Activated CD8-positive, alpha-beta memory T cell treated with anti-CD3 and anti-CD28 coated beads, Interleukin-2, amount 50 U/mL, for 48 hours (primary cell): ENCODE measurements around the gene FBXO9.

Source experiments
- DNase-seq: peaks from one replicate; pipeline ENCODE4 v3.0.0-alpha.2; 2020

Gene FBXO9

DNA sequence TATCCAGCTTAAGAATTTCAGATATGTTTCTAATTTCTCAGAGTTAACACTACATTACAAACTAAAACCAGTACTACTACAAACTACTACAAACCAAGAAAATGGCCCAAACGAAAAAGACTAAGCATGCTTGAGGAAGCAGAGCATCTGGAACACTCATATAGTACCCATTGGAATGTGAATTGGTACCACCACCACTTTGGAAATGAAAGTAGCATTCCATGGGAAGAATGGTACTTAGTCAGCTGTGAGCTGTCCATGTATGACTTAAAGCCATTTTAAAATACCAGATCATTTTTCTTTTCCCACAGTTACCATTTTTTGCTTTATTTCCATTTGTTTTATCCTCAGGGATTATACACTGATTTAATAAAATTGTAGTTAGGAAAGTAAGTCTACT, 30.5 kb downstream of the FBXO9 start:
- no peak for DNase-seq

DNA sequence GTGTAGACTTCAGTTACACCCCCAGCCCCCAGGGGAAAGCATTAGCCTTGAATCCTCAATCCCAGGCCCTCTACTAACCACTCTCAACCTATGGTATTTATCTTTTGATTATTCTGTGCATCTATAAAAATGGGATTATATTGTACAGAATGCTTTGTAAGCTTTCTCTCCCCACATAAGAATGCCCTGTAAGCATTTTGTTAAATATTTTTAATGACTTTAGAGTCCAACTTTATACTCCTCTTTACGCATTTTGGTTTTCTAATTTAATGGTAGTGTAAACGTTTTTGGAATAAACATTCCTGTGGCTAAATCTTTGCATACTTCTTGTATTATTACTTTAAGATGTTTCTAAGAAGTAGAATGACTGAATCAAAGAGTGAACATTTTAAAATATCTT, 35.4 kb downstream of the FBXO9 start:
- DNase-seq, result no peak

DNA sequence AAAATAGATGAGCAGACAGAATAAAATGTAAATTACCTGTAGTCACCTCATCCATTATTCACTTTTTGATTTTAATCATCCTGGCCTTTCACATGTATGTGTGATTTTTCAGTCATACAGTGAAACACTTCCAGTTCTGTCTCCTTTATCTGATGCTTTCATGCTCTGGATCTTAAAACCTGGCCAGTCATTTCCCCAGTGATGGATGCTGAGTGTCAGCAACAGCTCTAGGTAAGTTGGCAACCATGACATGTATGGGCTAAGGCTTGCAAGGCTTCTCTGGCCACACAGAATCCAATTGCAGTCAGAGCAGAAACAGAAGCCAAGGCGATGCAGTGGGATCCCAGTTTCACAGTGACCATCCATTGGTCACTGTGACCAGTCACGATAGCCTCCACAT, 35.8 kb downstream of the FBXO9 start:
- no peak for DNase-seq

DNA sequence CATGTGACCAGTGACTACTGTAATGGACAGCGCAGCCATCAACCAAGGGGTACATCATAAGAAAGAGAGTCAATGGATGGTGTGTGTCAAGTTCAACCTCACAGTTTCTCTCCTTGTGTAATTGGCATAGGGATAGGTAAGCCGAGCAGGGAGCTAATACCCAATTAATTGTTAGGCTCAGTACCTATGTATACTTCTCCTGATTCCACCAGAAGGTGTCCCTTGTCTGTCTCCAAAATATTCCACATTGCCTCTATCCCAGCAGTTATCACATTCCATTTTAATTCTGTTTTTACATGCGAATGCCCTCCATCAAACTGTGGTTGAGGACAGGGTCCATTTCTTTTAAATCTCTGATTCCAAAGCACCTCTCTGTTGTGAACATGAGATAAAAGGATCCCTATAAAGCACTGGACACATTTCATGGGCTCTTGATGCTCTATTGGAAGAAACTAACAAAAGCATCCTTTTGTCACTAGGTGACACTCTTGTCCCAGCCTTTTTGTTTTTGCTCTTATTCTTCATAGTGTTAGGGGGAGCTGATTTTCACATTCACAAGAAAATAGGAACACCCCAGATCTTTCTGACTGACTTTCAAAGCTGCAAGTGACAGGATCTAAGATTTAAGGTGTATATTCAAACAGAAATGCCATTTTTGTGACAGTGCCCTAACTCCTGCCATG, 38.9 kb downstream of the FBXO9 start:
- no peak for DNase-seq

DNA sequence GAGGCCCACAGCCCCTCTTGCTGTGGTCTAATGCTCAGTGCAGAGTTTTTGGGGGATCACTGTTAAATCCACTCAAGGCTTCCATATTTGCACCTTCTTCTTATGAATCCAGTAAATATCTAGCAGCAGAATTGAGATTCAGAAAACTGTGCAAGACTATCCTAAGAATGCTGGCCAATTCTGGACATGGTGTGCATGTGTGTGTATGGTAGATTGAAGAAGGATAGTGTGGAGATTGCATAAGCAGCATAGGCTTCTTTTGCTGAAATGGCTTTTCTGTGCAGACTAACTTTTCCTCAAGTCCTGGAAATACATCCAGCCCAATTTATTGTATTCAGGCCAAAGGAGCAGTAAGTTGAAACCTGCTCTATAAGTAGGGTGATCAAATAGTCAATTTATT, 39.7 kb downstream of the FBXO9 start:
- no peak for DNase-seq

DNA sequence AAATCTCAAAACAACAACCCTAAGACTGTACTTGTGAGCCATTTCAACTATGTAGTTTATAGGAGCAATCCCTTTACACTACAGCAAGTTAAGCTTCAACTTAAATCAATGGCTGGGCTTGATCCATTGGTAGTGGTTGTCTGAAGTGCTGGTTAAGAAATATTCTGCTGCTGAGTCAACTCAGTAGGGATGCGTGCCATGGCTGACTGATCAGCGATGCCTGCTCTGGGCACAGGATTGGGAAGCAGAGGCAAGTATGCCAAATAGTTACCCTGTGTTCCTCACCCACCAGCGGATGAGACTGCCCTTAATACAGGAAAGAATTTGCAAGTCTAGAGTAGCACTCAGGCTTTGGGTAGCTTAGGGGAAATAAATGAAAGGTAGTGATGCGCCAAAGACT, 41.9 kb downstream of the FBXO9 start:
- DNase-seq, result no peak

DNA sequence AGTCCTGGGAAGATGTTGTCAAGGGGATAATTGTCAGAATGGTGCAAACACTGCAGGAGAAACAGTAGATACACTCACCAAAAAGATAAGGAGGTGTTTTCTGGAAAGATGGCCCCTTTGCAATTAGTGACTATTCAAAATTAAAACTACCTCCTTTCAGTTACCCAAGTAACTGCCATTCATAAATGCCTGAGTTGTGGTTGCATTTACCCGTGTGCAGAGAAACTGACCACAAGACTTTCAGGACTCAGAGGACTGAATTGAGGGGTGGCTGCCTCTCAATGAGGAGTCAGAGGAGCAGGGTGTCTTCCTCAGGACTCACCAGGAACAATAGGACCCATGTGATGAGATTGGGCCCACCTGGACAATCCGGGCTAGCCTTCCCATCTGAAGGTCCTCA, 44.4 kb downstream of the FBXO9 start:
- no peak for DNase-seq

DNA sequence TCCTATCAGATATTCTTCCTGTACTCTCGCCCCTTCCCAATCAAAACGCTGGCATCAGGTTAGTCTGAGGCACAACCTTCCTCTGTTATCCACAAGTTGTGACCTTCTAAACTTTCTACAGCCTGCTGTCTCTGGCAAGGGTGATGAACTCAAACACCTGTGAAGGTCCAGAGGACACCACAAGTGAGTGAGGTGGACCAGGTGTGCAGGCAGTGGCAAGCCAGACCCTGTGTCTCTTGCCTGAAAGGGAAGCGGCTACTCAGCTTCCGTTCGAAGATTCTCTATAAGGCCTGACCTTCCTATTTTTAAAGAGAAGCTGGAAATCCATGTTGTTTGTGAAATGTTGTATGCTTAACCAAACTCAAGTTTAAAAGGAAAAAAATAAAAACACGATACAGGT, 46.7 kb downstream of the FBXO9 start:
- no peak for DNase-seq

DNA sequence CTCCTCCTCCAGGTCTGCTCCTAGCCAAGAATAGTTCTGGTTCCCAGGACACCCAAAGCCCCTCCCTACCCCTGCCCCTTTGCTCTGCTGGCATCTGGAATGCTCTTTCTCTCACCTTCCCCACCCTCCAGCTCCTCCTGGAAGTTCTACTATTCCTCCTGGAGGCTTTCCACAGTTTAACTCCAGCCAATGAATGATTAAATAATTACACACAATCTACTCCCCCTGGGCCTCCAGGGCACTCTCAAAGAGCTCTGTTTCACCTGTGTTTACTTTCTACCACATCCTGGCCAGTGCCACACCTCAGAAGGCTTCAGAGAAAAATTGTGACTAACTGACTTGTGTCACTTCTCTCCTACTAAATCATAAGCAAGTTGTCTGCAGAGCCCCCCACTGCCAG, 47.2 kb downstream of the FBXO9 start:
- no peak for DNase-seq

DNA sequence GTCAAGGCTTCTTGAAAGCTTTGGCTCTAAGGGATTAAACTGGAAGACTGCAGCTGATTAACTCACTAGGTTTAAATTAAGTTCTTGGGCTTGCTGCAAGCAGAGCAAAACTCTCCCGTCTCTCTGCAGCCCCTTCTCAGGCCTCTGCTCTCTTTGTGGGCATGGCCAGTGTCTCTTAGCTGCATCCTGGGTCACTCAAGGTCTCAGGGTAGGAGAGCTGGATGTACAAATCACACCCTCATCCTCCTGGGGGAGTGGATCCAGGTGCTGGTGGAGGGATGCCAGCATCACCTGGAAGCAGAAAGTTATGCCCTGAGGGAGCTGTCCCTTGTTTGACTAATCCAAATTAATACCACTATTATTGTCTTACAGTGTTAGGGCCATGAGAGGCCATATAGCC, 47.7 kb downstream of the FBXO9 start:
- DNase-seq, result no peak

DNA sequence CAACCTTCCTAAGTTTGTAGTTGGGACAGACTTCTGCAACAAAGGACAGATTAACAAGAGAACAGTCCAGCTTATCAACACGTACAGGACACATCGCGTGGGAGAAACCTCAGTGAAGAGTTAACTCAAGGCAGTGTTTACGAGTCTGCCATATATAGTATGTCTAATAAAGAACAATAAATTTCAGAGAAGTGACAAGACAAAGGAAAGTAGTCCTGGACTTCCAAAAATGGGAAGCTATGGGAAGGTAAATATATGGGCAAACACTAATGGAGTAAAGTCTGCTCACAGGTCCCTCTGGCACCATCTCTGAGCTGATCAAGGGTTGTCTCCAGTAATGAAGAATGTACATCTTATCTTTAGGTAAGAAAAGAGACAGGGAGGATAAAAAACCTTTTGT, 48.5 kb downstream of the FBXO9 start:
- DNase-seq, result no peak

DNA sequence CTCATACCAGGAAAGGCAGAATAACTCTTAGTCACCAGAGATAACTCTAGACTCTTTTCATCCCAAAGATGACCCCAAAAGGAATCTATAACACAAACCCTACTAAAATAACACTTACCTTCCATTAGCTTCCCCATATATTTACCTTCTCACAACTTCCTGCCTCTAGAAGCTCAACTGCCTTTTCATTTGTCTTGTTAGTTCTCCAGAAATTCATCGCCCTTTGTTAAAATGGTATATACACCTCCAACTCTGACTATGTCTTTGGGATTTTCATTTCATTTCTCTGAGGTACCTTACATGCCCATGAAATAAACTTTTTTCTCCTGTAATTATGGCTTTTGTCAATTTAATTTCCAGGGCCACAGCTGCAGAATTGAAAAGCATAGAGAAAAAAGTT, 49.9 kb downstream of the FBXO9 start:
- DNase-seq, result no peak

DNA sequence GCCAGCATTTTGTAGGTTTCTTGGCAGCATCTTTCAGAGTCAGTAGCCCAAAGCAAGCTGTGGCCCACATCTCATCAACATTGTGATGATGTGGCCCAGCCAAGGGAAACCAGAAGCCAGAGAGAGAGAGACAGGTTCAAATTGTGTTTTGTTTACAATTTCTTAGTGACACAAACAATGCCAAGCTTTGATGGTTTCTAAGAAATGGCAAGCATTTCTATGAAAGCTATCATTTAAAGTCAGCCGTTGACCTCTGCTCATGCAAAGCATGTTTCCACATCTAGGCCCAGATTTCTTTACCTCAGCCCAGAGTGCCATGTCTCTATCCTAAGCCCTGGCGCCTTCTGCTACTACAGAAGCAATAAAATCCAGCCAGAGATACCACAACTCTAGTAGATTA, 50.5 kb downstream of the FBXO9 start:
- DNase-seq, result no peak

DNA sequence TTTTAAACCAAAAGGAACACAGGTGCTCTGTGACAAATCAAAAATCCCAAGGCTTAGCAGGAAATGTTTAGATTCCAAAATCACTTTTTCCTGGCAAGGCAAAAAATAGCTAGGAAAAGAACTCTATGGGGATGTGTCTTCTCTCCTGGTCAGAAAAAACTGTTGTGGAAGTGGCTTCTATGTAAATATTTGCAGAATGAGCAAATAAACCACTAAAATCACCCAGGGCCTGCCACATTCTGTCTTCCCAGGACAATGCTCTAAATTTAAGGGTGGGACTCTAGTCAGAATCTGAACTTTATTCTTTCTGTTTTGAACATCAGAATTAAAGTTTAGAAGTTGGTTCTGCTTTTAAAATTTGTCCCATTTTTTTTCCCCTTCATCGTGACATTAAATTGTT, 54.1 kb downstream of the FBXO9 start:
- DNase-seq, result no peak

DNA sequence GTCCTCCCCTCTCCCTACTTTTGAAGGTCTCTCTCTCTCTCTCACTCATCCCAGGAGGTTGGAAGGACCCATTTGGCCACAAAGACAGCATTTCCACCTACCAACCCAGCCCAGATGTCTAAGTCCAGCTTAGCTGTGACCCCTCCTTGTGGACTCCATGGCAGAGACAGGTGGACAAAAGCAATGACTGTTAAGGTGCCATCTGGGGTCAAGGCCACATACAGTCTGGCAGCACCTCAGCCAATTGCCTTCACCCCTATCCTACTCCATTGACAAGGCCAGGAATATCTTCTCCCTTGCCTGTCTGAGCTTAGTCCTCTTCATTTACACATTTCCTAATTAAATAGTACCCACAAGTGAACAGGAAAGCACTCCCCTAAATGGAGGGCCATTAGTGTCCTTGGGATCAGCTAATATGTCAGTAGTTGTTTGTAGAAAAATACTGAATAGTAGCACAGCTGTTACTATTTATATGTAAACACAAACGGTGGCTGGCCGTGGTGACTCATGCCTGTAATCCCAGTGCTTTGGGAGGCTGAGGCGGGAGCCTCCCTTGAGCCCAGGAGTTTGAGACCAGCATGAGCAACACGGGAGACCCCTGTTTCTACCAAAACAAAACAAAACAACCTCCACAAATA, 54.7 kb downstream of the FBXO9 start:
- no peak for DNase-seq

DNA sequence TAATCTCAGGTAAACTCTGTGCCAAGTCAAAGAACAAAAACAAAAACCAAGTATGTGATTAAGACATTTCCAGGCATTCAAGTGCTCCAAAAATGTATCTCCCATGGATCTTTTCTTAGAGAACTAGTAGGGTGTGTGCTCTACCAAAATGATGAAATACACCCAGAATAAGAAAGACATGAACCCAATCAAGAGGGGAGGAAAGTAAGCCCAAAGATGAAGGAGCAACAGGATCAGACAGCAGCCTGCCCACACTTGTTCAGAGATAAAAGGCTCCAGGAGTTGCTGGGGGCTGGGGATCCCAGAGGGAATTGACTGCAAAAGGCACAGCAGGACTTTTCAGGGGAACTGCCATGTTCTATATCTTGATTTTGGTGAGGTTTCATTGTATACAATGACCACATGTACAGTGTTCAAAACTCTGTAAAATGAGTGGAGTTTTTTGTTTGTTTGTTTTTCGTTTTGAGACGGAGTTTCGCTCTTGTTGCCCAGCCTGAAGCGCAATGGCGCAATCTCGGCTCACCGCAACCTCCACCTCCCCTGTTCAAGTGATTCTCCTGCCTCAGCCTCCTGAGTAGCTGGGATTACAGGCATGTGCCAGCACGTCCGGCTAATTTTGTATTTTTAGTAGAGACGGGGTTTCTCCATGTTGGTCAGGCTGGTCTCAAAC, 59.1 kb downstream of the FBXO9 start:
- no peak for DNase-seq

DNA sequence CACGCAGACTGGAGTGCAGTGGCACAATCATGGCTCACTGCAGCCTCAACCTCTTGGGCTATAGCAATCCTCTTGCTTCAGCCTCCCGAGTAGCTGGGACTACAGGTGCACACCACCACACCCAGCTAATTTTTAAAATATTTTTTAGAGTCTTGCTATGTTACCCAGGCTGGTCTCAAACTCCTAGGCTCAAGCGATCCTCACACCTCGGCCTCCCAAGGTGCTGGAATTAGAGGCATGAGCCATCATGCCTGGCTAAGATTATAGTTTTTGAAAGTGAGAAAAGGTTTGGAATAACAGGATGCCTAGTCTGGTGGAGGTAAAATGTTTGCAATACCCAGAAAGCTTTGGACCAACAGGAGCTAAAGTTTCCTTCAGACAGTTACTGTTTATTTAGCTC, 60.1 kb downstream of the FBXO9 start:
- DNase-seq, result no peak

DNA sequence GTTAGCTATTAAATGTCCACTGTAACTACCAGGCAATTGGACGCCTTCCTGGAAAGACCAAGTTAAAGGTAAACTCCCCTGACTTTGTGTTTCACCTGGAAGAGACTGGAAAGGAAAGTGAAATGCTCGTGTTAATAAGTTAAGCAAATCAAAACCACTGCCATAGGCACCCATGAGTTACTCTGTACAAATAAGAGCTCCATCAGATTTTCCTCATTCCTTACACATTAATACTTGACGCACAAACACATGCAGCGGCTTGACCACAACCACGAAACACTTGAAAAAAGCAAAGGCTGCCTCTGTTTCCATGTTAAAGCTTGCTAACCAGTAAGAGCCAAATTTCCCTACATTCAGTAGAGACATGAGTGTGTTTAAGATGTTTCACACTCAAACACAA, 63.6 kb downstream of the FBXO9 start:
- no peak for DNase-seq

DNA sequence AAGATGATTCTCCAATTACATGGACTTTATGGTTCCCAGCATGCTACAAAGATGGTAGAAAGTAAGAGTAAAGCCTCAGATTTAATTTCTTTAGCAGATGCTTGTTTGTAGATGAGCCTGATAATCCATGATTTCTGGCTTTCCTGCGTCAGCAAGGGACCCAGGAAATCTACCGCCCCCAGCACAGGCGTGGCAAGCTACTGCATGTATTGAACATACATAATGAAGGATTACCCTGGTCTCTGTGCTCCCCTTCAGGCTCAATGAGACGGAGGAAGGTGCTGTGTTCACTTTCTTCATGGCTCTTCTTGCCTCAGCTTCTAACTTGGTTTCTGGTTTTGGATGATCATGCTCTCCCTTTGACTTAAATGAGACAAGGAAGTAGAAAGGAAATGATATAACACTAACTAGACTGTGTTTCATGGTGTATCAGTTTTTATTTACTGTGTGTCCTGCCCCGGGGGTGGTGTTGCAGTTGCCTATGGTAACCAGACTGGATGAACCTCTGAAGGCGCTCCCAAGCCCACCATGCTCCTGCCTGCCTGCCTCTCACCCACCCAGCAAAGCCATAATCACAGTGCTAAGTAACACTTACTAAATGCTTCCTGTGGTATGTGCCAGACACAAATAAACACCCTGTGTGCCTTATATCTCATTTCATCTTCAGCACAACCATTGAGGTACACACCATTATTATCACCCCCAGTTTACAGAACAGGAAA, 65.5 kb downstream of the FBXO9 start:
- no peak for DNase-seq

DNA sequence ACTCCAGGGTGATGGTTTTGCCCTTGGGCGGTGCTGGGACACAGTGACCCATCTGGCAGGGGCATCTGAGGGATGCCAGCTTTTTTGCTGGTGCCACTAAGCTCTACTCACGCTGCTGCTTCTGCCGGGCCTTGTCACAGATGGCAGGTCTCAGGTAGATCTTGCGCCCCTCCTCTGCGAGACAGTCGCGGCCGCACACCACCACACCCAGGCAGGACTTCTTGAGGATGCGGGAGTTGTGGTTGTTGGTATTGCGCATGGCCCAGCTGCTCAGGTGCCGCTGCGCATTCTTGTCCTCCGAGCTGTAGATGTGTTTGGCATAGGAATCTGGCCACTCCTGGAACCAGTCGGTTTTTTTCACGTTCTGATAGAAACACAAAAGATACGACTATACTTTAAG, 68.8 kb downstream of the FBXO9 start:
- DNase-seq, result no peak

DNA sequence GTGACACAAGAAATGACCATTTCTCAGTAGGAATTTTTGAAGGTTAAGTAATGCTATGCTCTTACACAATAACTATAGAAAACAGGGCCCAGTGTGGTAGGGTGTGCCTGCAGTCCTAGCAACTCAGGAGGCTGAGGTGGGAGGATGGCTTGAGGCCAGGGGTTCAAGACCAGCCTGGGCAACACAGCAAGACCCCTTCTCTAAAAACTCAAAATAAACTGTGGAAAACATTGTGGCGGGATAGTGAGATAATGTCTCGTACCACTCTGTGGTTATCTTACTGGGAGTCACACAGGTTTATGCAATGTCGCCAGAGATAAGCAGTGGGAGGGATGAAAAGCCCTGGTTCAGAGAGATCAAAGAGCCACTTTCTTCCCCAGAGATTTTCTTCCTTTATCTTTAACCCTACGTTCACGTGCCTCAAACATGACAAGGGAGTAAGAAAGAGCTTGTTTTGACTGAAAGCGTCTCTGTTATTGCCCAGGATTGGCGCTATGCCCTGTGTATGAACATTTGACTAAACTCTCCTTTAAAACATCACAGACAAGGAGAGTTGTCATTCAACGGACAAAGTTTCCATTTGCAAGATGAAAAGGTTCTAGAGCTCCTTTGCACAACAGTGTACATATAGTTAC, 69.5 kb downstream of the FBXO9 start:
- no peak for DNase-seq

DNA sequence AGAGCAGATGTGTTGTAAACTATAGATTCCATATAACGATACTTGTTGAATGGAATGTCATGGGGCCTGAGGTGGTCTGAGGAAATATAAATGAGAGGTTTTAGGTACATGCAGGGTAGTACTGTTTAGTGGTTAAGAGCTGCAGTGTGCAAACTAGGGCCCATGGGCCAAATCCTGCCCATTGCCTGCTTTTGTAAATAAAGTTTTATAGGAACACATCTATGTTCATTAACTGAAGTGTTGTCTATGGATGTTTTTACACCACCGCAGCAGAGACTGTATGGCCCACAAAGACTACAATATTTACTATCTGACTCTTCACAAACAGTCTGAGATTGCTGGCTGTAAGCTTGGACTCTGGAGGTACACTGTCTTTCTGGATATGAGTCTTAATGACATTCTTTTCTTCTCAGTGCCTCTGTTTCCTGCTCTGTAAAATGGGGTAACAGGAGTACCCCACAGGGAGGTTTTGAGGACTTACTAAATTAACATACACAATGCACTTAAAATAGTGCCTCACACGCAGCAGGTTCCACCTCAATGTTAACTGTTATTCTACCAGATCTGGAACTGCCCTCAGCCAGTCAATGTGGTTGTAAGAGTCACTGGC, 70.9 kb downstream of the FBXO9 start:
- DNase-seq, result no peak

DNA sequence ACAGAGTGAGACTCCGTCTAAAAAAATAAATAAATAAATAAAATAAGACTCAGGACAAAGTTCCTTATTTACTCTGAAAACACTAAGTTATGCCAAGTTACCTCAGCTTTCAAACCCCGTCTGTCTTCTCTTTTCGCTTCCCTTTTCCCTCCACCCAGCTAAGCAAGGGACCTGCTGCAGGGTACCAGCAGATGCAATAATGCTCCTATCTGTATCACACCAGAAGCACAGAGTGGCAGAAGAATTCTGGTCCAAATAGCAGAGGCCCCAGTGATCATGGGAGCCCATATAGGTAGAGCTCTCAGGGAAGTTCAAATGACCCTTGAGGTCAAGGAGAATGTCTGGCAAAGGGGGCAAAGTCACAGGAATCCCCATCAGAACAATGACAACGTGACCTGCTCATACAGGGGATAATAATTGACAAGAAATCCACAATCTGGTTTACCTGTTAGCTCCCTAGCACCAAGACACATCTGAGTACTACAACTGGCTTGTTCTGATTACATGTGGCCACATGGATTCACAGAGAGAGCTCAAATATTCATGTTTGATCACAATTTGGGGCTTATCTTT, 74.7 kb downstream of the FBXO9 start:
- DNase-seq, result no peak
